DND-41 (cell line): ENCODE data around the gene RPS6KC1.

Source experiments
- CTCF ChIP-seq: IDR thresholded peaks from 2 replicates; pipeline ENCODE4 v1.5.1; 2012; ENCODE audit warnings: borderline replicate concordance, low read length, moderate library complexity, mild to moderate bottlenecking; ENCODE audit not compliant: poor library complexity, severe bottlenecking; ENCODE audit errors: extremely low read depth
- EZH2 ChIP-seq: IDR thresholded peaks from 3 replicates; pipeline ENCODE4 v1.6.1; 2012; ENCODE audit warnings: borderline replicate concordance, low read depth, mild to moderate bottlenecking, moderate library complexity, low read length, inconsistent platforms; ENCODE audit not compliant: severe bottlenecking

DNA sequence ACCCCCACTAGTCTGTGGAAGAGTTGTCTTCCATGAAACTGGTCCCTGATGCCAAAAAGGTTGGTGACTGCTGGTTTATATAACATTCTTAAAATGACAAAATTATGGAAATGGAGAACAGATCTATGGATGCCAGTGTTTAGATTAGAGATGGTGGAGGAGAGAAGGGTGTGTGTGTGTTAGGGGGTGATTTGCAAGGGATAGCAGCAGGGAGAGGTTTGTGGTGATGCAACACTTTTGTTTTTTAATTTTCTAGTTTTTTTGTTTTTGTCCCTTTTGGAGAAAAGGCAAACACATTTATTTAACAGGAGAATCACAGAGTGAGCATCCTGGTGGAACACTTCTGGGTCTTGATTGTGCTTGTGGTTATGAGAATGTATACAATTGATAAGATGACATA, 143.8 kb downstream of the RPS6KC1 start:
- TF ChIP-seq CTCF (no peak), EZH2 (no peak)
